Measurements from ENCODE around the gene MEGF11.

DNA sequence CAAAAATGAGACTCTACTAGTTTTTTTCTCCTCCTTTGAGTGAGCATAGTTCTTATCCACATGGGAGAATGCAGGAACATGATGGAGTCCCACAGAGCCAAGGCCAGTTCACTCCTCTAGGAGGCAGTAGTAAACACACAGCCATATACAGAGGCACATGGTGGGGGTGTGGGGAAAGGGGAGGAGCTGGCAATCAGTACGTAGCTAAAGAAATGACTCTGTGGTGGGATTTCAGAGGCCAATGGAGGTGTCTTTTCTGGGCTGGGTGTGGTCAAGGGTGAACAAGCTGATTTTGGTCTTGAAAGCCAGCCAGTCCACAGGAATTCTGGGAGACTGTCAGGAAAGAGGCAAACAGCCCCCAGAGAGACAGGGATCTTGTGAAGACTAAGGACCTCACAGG lies 390.9 kb downstream of the MEGF11 start:
- no peak for TF ChIP-seq POLR2AphosphoS5 (IDR thresholded peaks at IDR 0.05)
- no peak for TF ChIP-seq POLR2A (IDR thresholded peaks at IDR 0.05)

Data from breast epithelium (tissue), 3 donors.